Neural progenitor cell (in vitro differentiated cells): ENCODE data around the gene SLC12A6.

Experiments used
- EZH2 ChIP-seq: fragments of 200-600 bp; sonication (generic); IDR thresholded peaks from 2 replicates; pipeline ENCODE4 v1.6.1; 2017; ENCODE audit warnings: antibody characterized with exemption, mild to moderate bottlenecking, moderate library complexity
- TF ChIP-seq, protein P1 (sequence below): fragments of 200-600 bp; sonication (generic); IDR thresholded peaks from 2 replicates; pipeline ENCODE4 v1.5.1; 2017; ENCODE audit warnings: antibody characterized with exemption, mild to moderate bottlenecking

DNA sequence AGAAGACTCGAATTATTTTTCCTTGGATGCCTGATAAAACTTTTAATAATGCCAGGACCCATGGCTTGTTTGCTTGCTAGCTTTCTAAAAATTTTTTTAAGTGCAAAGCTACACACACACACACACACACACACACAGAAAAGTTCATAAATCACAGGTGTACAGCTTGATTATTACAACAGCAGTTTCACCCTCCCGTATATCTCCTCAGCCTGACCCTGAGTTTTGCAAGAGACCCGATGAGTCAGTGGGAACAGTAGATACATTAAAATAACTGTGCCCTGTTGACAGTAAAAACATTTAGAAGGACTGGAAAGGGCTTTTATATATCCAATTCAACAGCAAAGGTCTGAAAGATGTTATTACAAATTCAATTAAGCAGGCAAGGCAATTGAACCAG is 66.1 kb downstream of the SLC12A6 start:
- TF ChIP-seq, protein P1, sequence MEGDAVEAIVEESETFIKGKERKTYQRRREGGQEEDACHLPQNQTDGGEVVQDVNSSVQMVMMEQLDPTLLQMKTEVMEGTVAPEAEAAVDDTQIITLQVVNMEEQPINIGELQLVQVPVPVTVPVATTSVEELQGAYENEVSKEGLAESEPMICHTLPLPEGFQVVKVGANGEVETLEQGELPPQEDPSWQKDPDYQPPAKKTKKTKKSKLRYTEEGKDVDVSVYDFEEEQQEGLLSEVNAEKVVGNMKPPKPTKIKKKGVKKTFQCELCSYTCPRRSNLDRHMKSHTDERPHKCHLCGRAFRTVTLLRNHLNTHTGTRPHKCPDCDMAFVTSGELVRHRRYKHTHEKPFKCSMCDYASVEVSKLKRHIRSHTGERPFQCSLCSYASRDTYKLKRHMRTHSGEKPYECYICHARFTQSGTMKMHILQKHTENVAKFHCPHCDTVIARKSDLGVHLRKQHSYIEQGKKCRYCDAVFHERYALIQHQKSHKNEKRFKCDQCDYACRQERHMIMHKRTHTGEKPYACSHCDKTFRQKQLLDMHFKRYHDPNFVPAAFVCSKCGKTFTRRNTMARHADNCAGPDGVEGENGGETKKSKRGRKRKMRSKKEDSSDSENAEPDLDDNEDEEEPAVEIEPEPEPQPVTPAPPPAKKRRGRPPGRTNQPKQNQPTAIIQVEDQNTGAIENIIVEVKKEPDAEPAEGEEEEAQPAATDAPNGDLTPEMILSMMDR: no peak
- TF ChIP-seq EZH2: no peak
